Stimulated activated CD8-positive, alpha-beta memory T cell treated with anti-CD3 and anti-CD28 coated beads, Interleukin-4, amount 100 ng/mL, for 4 hours (primary cell): Measurements from ENCODE around the gene EBF4.
"Not testable (repeated sequence)": the region's sequence is repeated elsewhere in the genome, so short reads cannot be mapped to it uniquely, and the experiment has no call there.

Experiments used
- DNase-seq, 2 donors: peaks; one replicate each; pipeline ENCODE4 v3.0.0-alpha.2; 2020; ENCODE audit warnings: low read depth in 2 of 2, low spot score in 1 of 2

The EBF4 gene

DNA sequence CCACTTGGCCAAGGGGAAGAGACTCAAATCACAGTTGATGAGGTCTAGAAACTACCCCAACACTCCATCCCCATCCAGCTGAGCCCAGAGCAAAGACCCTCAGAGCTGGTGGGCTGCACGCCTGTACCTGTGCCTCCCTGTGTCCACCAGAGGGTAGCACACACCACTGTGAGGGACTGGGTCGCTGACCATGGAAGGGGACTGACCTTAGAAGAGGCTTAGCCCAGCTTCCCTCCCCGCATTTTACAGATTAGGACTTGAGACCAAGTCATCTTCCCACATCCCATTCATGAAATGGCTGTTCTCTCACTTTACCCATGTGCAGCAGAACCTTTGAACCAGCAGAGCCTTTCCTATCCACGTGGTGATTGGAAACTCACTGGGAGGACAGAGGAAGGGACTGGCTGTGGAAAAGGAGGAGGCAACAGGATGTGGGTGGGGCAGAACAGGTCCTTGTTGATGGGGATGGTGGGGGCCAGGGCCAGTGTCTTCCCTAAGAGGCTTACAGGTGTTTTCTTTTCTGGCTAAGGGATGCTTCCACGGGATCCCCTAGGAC lies 63.6 kb downstream of the EBF4 start:
- no peak for DNase-seq

- DNase-seq, result no peak
Observed at GRCh38 chr20:2757001-2757400, 64.4 kb downstream of the EBF4 start.

DNA sequence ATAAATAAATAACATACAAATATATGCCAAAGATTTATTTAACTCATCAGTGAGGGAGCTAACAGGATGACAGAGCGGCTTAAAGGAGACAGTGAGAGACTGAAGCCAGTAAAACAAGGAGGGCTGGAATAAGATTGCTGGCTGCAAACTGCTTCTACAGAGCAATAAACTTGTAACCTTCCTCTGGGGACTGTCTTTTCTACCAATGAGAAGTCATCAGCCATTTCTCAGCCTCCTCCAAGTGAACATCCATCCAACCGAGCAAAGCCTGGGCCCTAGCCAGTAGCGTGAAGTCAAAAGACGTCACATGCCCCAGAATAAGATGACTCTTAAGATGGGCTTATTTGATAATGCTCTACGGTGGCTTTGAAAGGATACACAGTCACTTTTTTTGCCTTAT lies 65.4 kb downstream of the EBF4 start:
- DNase-seq, result no peak

DNA sequence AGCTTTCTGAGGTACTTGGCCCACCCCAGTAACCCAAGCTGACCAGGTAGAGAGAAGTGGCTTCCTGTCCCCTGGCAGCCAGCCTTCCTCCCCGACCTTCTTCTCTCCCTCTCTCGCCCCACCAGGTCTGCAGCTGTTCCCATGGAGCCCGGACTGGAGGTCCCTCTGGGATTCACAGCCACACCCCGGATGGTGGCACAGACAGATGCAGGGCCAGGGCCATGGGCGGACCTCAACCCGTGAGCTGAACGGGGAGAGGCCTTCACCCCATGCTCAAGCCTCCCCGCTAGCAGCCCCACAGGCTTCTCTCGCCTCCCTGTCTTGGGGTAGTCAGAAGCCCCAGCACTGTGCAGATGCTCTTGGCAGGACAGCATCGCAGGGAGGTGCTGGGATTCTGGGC lies 66.6 kb downstream of the EBF4 start:
- DNase-seq, result no peak

GRCh38 chr20:2759603-2760296 lies 67.2 kb downstream of the EBF4 start:
- no peak for DNase-seq

- DNase-seq, result no peak
Observed at GRCh38 chr20:2760297-2760951, 67.8 kb downstream of the EBF4 start.

GRCh38 chr20:2760952-2761305 lies 68.3 kb downstream of the EBF4 start:
- no peak for DNase-seq

- DNase-seq, result no peak
Observed at GRCh38 chr20:2761885-2762284, 69.3 kb downstream of the EBF4 start.

DNA sequence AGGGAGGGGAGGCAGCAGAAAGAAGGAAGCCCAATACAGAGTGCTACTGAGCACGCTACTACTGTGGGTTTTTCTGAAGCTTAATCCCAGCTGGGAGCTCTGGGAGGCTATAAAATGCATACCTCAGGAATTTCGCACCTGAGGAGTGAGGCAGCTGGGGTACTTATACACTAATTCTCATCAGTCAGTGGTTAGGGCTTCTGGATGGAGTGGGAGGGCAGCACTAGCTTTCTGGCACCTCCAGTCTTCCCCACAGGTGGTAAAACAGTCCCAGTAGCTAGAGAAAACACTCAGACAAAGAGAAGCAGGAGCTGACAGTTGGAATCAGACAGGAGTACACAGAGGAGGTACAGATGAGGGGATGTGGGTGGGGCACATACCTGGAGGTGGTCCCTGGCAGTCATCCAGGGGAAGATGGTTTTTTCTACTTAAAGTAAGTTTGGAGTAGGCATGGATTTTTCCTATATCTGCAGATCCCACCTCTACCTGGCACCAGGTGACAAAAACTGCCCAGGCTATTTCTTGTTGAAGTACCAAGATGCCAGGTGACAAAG lies 70.1 kb downstream of the EBF4 start:
- DNase-seq, result no peak

DNA sequence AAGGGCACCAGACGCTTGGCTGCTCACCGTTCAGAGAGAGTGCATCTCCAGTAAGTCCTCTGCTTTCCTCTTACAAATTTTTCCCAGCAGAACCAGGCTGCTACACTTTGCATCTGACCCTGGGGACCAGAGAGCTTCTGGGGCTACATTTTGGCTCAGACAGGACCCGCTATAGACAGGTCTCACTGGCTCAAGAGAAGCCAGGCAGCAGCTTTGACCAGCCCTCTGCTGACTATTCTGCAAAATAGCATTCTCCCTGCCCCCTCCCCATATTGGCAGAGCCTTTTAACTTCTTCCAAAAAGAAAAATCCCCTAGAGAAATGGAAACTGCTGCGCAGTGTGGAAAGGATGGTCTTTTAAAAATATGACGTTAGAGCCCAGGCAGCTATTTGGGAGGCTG lies 70.6 kb downstream of the EBF4 start:
- no peak for DNase-seq

DNA sequence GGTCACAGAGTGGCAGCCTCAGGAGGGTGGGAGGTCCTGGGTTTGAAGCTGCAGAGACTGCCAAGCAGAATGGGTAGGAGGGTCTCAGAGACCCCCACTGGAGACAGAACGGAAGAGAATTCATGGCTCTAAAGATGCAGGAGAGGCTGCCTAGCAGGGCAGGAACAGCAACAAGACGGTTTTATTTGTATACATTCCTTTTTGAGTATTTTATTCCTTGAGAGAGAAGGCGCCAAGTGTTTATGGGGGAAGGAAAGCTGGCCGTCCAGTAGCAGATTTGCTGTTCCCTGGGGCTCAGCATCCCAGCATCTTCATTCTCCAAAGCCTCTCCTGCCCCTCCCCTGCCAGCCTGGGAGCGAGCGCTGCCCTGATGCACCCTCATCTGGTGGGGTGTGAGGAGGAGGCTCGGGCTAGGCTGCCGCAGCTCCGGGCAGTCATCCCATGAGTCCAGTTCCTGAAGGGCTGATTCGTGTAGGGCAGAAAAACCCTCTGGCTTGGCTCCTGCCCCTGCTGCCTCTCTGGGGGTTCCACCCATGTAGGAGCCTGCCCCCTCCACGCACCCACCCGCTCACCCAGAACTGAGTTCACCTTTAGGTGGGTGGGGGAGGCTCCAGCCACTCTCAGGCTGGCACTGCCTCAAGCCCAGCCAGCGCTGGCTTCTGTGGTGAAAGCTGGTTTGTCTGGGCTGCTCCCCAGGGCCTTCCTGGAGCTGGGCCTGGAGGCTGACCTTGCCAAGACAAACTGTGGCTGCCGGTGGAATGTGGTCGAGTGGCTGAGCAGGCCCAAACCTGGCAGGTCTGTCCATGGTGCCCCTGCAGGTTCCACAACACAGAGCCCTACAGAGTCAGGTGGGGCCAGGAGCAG lies 75.4 kb downstream of the EBF4 start:
- DNase-seq, result no peak

DNA sequence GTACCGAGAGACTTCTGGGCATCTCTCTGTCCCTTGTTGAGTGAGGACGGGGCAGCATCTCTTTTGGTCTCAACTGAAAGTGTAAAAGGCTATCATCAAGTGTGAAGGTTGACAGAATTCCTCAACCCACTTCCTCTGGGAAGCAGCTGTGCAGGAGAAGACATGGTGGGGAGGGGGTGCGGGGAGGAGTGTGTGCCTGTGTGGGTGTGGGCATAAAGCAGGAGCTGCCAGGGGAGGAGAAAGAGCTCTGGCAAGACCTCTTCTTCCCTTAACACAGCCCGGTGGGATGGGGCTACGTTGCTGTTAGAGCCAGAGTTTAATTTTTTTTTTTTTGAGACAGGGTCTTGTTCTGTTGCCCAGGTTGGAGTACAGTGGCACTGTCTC lies 76.0 kb downstream of the EBF4 start:
- DNase-seq, result no peak

- DNase-seq, result not testable (repeated sequence)
Observed at GRCh38 chr20:2770091-2770490, 77.5 kb downstream of the EBF4 start.

GRCh38 chr20:2771631-2772080 lies 79.1 kb downstream of the EBF4 start:
- no peak for DNase-seq

- no peak for DNase-seq
Observed at GRCh38 chr20:2773812-2774211, 81.2 kb downstream of the EBF4 start.

DNA sequence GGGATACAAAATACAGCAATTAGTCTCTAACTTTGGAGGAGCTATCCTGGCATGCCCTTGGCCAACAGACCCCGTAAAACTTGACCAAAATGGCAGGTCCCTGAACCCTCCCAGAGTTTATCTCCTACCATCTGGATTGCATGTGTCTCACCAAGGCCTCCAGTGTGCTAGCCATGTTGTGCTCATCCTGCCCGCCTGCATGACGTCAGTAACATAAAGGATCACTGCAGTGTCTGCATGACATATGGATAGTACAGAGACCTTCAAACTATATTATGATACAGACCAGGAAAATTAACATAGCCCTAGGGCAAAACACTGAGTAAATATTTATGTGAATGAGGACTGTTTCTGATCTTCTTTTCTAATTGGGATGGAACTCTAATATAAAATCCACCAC lies 82.6 kb downstream of the EBF4 start:
- no peak for DNase-seq

DNA sequence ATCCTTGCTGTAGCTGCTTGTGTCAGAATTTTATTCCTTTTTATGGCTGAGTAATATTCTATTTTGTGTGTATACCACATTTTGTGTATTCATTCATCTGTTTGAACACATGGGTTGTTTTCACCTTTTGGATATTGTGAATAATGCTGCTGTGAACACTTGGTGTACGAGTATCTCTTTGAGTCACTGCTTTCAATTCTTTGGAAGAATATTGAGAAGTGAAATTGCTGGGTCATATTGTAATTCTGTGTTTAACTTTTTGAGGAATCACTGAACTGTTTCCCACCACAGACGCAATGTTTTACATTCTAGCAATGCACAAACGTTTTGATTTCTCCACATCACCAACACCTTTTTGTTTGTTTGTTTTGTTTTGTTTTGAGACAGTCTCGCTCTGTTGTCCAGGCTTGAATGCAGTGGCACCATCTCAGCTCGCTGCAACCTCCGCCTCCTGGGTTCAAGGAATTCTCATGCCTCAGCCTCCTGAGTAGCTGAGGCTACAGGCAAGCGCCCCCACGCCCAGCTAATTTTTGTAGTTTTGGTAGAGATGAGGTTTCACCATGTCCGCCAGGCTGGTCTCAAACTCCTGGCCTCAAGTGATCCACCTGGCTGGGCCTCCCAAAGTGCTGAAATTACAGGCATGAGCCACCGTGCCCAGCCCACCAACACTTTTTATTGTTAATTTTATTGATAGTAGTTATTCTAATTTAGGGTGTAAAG lies 86.2 kb downstream of the EBF4 start:
- no peak for DNase-seq

DNA sequence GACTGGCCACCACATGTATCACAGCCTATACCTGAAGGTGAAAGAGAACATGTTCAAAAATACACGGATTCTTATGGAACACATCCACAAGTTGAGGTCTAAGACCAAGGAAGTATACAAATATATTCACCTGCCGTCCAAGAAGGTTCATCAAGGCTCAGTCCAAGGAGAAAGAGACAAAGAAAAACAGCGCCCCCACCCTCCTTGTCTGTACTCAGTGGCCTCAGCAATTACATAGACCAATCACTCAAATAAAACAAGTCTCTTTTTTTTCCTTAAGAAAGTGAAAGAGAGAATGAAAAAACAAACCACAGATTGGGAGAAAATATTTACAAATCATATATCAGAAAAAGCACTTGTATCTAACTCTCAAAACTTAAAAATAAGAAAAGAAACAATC lies 88.4 kb downstream of the EBF4 start:
- no peak for DNase-seq

DNA sequence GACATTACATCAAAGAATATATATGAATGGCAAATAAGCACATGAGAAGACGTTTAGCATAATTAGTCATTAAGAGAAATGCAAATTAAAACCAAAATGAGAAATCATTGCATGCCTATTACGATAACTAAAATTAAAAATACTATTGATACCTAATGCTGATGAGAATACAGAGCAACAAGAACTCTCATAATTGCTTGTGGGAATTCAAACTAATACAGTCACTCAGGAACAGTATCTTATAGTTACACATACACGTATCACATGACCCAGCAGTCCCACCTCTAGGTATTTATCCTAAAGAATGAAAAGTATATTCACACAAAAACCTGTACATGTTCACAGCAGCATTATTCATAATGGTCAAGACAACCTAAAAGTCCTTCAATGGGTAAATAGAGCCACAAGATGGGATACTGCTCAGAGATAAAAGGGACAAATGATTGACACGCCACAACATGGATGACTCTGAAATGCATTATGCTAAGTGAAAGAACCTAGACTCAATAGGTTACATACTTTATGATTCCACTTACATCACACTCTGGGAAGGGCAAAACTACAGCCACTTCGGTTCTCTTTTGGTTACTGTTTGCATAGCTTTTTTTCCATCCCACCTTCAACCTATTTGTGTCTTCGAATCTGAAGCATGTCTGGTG lies 91.5 kb downstream of the EBF4 start:
- no peak for DNase-seq

DNA sequence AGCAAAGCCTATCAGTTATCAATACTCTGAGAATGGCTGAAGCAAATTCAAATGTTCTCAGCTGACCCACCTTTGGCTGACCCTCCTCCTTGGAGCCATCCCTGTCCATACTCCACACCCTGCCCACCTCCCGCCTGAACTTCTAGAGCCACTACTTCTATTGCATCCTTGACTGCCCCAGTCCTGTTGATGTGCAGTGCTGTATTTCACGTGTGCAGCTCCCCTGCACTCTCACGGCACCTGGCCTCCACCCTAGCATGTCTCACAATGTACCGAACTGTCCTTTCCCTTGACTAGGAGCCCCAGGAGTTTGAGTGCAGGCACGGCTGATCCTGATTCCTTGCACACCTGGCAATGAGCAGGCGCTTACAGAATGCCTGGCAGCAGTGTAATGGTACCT lies 100.9 kb downstream of the EBF4 start:
- no peak for DNase-seq
